Fibroblast of pulmonary artery (primary cell): ENCODE measurements around the gene RNF220.

Experiments used
- DNase-seq: peaks from one replicate; pipeline ENCODE4 v3.0.0-alpha.2; 2010; ENCODE audit warnings: low read depth
- H3K4me3 ChIP-seq: replicated peaks from 2 replicates; pipeline ENCODE4 v1.5.1; 2011; ENCODE audit warnings: low read depth, mild to moderate bottlenecking, control low read depth, low read length, moderate library complexity
- CTCF ChIP-seq: IDR thresholded peaks from 2 replicates; pipeline ENCODE4 v1.5.1; 2011; ENCODE audit warnings: mild to moderate bottlenecking, control low read depth, low read length, inconsistent platforms; ENCODE audit errors: missing control alignments

The RNF220 gene

DNA sequence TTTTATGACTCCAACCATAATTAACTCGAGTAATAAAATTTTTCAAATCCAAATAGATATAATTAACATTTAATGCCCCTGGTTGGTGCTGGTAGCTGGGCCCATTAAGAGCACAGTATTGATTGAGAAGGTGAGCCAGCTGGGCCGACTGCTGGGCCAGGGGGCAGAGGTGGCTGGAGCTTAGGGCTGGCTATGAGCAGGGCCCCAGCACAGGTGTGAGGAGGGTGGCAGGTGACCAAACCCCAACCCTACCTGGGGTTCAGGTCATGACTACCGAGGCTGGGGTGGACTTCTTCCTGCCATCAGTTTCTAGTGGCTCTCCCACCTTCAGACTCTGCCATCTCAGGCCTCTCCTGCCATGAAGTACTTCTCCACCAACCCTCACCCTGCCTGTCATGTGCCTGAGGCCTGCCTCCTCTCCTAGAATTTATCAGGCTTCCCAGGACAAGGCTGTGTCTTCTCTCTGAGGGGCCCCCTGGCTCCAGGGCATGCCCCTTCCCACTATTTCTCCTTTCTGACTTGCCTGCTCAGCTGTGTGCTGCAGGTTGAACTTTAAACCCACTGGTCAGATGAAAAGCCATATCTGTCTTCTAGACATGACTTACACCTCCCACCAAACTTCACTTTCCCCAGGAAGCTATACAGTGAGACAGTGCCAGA, 183.6 kb downstream of the RNF220 start:
- DNase-seq, result no peak
- TF ChIP-seq CTCF, result no peak
- no peak overlapping the region for H3K4me3 ChIP-seq

DNA sequence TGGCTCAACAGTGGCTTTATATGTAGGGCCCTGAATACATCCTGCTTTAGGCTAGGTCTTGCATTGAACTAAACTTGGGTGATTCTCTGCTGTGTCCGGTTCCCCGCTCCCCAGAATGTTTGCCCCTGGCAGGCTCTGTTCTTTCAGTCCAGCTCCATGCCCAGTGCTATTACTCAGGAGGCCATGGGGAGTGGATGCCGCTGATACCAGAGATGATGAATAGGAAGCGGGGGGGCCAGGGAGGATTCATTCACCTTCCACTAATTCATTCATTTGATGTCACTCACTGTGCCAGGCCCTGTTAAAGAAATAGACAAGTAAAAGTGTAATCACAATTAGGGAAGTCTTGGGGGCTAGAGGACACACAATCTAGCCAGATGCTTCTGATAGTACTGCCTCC, 185.4 kb downstream of the RNF220 start:
- TF ChIP-seq CTCF, result no peak
- H3K4me3 ChIP-seq, result no peak overlapping the region
- DNase-seq, result no peak

- TF ChIP-seq CTCF, result no peak
- no peak overlapping the region for H3K4me3 ChIP-seq
- DNase-seq, result no peak
Measured at GRCh38 chr1:44591381-44591780, 186.3 kb downstream of the RNF220 start.

GRCh38 chr1:44592208-44593145, 187.4 kb downstream of the RNF220 start:
- TF ChIP-seq CTCF, result no peak
- H3K4me3 ChIP-seq, result no peak overlapping the region
- no peak for DNase-seq

DNA sequence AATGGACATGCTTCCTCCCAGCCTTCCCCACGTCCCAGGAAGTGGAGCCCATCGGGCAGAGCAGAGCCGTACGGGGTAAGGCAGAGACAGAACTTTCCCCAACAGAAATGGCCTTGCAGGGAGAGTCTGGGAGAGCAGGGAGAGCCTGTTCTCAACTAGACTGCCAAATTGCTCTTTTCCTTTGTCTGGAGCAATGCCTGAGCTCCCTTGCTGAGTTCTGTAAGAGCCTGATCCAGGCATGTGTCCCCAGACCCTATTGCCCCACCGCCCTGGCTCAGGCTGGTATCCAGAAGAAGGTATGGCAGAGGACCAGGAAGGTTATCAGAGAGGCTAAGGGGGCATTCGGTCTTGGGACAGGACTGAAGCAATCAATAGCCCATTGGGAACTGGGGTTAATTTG, 189.3 kb downstream of the RNF220 start:
- no peak overlapping the region for H3K4me3 ChIP-seq
- no peak for TF ChIP-seq CTCF
- no peak for DNase-seq

DNA sequence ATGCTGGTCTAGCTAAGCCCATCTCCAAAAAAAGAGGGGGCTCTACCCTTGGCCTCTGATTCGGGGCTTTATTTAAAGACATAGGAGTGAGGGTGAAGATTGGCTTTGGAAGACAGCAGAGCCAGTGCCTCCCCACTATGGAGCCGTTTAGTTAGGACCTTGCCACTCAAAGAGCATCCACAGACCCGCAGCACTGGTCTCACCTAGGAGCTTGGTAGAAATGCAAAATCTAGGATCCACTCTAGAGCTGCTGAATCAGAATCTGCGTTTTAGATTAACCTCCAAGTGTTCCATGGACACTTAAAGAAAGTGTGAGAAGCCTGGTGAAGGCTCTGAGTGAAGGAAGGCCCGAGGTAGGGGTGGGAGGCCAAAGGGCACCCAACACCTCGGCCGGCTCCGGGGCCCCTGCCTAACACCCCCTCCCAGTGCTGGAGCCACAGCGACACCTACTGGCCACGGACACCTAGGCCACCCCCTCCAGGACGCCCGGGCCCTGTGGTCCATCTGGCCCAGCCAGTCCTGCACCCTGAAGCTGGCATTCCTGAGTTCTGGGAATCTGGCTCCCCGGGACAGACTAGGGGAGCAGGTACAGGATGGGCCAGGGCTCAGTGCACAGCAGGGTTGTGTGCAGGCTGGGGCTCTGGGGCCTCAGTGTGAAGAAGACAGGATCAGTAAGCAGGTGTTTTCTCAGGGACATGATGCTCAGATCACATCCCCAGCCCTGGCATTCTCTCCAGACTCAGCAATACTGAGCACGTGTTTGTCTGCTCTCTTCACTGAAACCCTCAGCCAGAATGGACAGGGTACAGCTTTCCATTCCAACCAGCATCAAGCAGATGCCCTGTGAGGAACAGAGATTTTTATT, 190.0 kb downstream of the RNF220 start:
- peak; percentile 54 for DNase-seq
- peak; percentile 87 for TF ChIP-seq CTCF
- H3K4me3 ChIP-seq, result no peak overlapping the region
